ENCODE data around the gene DIPK1A.

DIPK1A gene

DNA sequence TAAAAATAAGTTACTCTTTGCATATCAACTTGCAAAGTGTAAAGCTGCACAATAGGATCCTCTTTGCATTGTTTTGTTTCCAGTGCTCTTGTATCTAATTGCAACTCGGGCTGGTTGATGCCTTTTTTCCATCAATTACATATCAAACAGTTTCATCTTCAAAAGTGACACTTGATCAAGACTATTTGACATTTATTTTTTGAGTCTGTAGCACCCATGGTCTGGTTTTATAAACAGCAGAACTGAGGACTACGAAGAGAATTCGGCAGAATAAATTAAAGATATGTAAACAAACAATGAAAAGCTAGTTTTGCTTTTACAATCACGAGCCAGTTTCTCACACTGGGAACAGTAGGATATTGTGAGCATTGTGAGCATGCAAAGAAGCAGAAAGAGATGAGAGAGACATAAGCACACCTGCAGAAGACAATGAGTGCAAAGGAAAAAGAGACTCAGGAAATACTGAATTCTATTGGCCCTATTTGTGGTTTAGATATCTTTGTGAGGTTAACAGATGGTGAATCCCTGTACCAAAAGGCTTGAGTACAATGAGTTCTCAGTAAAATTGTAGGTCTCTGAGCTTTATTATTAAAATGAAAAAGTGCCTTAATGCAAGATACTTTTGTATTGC lies 84.1 kb downstream of the DIPK1A start:
- no peak for DNase-seq (ENCODE audit: extremely low spot score)
- ChIA-PET POLR2A (no interaction called here), CTCF (interaction anchor here (1.2 to 9.1 kb wide), 8 partner anchors 8 to 117 kb away, joined by 3 to 50 read pairs (median 6); no protein-coding TSS in a partner anchor)
- no peak for TF ChIP-seq CTCF (IDR thresholded peaks at IDR 0.05; ENCODE audit: control extremely low read depth, extremely low read depth, low read depth, missing control alignments)

DNA sequence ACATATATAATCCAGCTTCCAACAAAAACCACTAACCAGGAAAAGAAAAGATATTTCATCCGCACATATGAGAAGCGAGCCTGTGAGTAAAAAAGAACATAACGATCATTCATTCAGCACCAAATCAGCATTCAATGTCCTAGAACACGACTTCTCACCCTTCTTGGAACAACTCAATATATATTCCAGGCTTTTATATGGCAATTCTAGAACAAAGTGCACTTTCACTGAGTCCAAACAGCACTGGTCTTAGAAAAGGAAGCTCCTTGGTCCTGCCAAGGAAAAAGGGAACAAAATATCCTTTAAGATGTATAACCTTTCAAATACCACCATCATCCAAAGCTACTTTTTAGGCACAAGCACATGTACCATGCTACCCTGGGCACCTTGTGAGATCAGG lies 84.9 kb downstream of the DIPK1A start:
- TF ChIP-seq CTCF (IDR thresholded peaks at IDR 0.05; ENCODE audit: control extremely low read depth, extremely low read depth, low read depth, missing control alignments), result no peak
- ChIA-PET CTCF (interaction anchor here (1.2 to 9.1 kb wide), 5 partner anchors 10 to 117 kb away, joined by 3 to 50 read pairs (median 7); no protein-coding TSS in a partner anchor), POLR2A (no interaction called here)
- DNase-seq (ENCODE audit: extremely low spot score), result no peak

DNA sequence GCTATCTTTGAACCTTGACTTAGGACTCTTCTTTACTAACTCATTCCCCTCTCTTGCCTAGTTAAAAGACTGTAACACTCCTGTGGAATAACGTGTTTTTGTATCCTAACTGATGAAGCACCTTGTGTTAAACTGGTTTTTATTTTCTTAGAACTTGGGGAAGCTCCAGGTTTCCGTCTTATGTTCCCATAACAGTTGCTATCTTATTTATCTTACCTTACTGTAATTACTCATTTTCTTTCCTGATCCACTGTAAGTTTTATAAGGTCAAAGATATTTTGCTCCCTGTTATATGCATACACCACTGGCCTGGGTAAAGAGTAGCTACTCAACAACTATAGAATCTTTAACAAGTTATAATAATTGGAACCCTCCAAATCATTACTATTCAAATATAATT lies 86.3 kb downstream of the DIPK1A start:
- no peak for TF ChIP-seq CTCF (IDR thresholded peaks at IDR 0.05; ENCODE audit: control extremely low read depth, extremely low read depth, low read depth, missing control alignments)
- CTCF ChIA-PET, result interaction anchor here (1.3 to 9.1 kb wide), 2 partner anchors 16 to 55 kb away, joined by 3 to 50 read pairs; no protein-coding TSS in a partner anchor
- POLR2A ChIA-PET, result no interaction called here
- DNase-seq (ENCODE audit: extremely low spot score), result no peak

DNA sequence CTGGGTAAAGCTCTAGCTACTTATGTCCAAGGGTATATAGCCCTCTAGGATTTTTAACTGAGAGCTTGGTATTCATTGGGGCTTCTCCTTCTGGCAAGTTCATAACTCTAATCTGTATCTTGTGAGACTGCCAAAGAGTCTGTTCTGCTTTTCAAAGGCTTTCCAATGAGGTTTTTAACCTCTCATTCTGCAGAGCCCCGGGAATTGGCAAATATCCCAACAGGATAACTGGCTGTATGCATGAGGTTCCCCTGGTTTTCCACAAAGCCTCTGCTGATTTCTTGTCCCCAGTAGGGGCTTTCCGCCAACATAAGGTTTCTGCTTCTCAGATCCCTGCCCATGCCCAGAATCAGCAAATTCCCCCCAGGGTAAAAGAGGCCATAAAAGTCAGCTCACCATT lies 88.5 kb downstream of the DIPK1A start:
- TF ChIP-seq CTCF (IDR thresholded peaks at IDR 0.05; ENCODE audit: control extremely low read depth, extremely low read depth, low read depth, missing control alignments), result no peak
- POLR2A ChIA-PET, result no interaction called here
- CTCF ChIA-PET, result interaction anchor here (0.6 to 9.1 kb wide), 5 partner anchors 9 to 121 kb away, joined by 3 to 50 read pairs (median 3); no protein-coding TSS in a partner anchor

DNA sequence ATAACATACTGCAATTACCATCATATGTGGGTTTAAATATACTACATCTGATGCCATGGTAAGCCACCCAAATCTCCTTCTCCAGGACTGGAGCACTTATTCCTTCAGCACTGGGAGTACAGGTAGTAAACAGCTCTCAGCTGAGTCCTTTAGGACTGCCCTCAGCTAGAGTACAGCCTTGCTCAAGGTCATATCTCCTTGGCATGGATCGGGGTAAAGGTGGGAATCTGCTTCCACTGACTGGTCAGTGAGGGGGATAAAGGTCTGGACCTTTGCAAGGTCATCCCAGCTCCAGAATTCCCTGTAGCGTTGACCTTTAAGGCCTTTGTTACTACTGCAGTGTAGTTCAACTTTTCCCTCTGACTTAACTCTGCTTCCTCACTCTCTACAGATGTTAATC lies 90.7 kb downstream of the DIPK1A start:
- no peak for TF ChIP-seq CTCF (IDR thresholded peaks at IDR 0.05; ENCODE audit: control extremely low read depth, extremely low read depth, low read depth, missing control alignments)
- ChIA-PET POLR2A (no interaction called here), CTCF (interaction anchor here (1.9 to 5.3 kb wide), 3 partner anchors 12 to 123 kb away, joined by 4 to 45 read pairs (median 28); no protein-coding TSS in a partner anchor)

More for the DNA sequence above, 88.5 kb downstream of the DIPK1A start:
- no peak for DNase-seq (ENCODE audit: extremely low spot score)

GRCh38 chr1:92864131-92864530 lies 97.1 kb downstream of the DIPK1A start:
- ChIA-PET CTCF (interaction anchor here (1.3 to 9.1 kb wide), 6 partner anchors 8 to 129 kb away, joined by 3 to 166 read pairs (median 4); partner anchors contain the start of gene DIPK1A), POLR2A (no interaction called here)
- no peak for DNase-seq (ENCODE audit: extremely low spot score)
- TF ChIP-seq CTCF (IDR thresholded peaks at IDR 0.05; ENCODE audit: control extremely low read depth, extremely low read depth, low read depth, missing control alignments), result no peak

More for the DNA sequence above, 90.7 kb downstream of the DIPK1A start:
- DNase-seq (ENCODE audit: extremely low spot score), result no peak
